GM12878 (cell line): ENCODE data around the gene ZCCHC17. TPM values are rescaled to one million over a fixed set of nuclear protein-coding genes. Genes with fewer than 3 reads are reported as not detected.

Source experiments
- ATAC-seq: fragments of 200-7000 bp; cut with Tn5 transposase; 3 replicates; pipeline ENCODE4 v1.9.1; 2020; ENCODE audit warnings: mild to moderate bottlenecking, moderate library complexity
- BruUV-seq: library from RNA; stranded (reverse); fragments of 400-500 nt; replicated peaks from 2 replicates; lab custom pipeline; 2021; lab: Mats Ljungman, UMichigan
- CTCF ChIA-PET: fragments of 300-600 bp; sonication (Branson Sonifier 250); formaldehyde crosslinking; extraction: SDS; loops from one replicate; lab custom pipeline; 2021; ENCODE audit warnings: inconsistent platforms; lab: Yijun Ruan, JAX
- POLR2A ChIA-PET: fragments of 350-600 bp; formaldehyde crosslinking; extraction: SDS; loops from one replicate; lab custom pipeline; 2021; ENCODE audit warnings: inconsistent platforms; lab: Charles Lee
- RAD21 ChIA-PET: fragments of 300-600 bp; sonication (Branson Sonifier 250); formaldehyde crosslinking; loops from one replicate; lab custom pipeline; 2023; ENCODE audit warnings: antibody characterized with exemption; ENCODE audit not compliant: unreplicated experiment; lab: Charles Lee
- SMC1A ChIA-PET: fragments of 300-600 bp; sonication (Branson Sonifier 250); formaldehyde crosslinking; loops from one replicate; lab custom pipeline; 2023; ENCODE audit not compliant: unreplicated experiment, uncharacterized antibody; lab: Charles Lee
- DNase-seq: peaks from one replicate; pipeline ENCODE4 v3.0.0-alpha.2; 2011; ENCODE audit warnings: low read depth, low spot score
- FAIRE-seq: peaks from 3 replicates; lab custom pipeline; 2011; peaks lifted over from hg19 to GRCh38; lab: Jason Lieb, UNC
- H2AFZ ChIP-seq: 2 replicates; pipeline ENCODE4 v1.6.0; 2011; ENCODE audit warnings: low read depth, low read length, control low read depth; ENCODE audit not compliant: control insufficient read depth
- H3K27ac ChIP-seq: 2 replicates; pipeline ENCODE4 v1.5.1; 2011; ENCODE audit warnings: control low read depth; ENCODE audit not compliant: control insufficient read depth, insufficient read depth
- H3K27me3 ChIP-seq, 2 experiments: replicated peaks in 1 of 2; 2 replicates each; pipeline versions ENCODE4 v1.6.0 to v1.6.1; 2011; ENCODE audit warnings: low read length in 1 of 2; ENCODE audit not compliant: control insufficient read depth in 2 of 2, insufficient read depth in 2 of 2
- H3K36me3 ChIP-seq, 2 experiments: 2 replicates each; pipeline ENCODE4 v1.5.1; 2011; ENCODE audit warnings: low read length in 1 of 2; ENCODE audit not compliant: control insufficient read depth in 2 of 2, insufficient read depth in 2 of 2
- H3K4me1 ChIP-seq: 2 replicates; pipeline ENCODE4 v1.6.1; 2011; ENCODE audit warnings: mild to moderate bottlenecking, low read length, moderate library complexity, mixed read lengths; ENCODE audit not compliant: control insufficient read depth, insufficient read depth
- H3K4me2 ChIP-seq: 2 replicates; pipeline ENCODE4 v1.6.0; 2011; ENCODE audit warnings: control low read depth; ENCODE audit not compliant: control insufficient read depth, insufficient read depth
- H3K4me3 ChIP-seq: fragments of 200-600 bp; sonication (generic); 2 replicates; pipeline ENCODE4 v1.5.1; 2016
- H3K79me2 ChIP-seq: 2 replicates; pipeline ENCODE4 v1.6.0; 2011; ENCODE audit warnings: low read length; ENCODE audit not compliant: control insufficient read depth, insufficient read depth
- H3K9ac ChIP-seq: 2 replicates; pipeline ENCODE4 v1.8.0; 2011; ENCODE audit warnings: low read length, control low read depth, mixed read lengths; ENCODE audit not compliant: control insufficient read depth, insufficient read depth
- H3K9me3 ChIP-seq: replicated peaks from 3 replicates; pipeline ENCODE4 v1.5.1; 2011; ENCODE audit warnings: mild to moderate bottlenecking, low read length; ENCODE audit not compliant: control insufficient read depth, insufficient read depth
- H4K20me1 ChIP-seq: 2 replicates; pipeline ENCODE4 v1.6.0; 2011; ENCODE audit not compliant: control insufficient read depth, insufficient read depth
- BACH1 ChIP-seq: fragments of 450-650 bp; IDR thresholded peaks from 2 replicates; pipeline ENCODE4 v1.6.1; 2017; ENCODE audit warnings: mild to moderate bottlenecking, borderline replicate concordance
- CHD2 ChIP-seq: IDR thresholded peaks from 2 replicates; pipeline ENCODE4 v1.6.1; 2011; ENCODE audit warnings: low read depth, low read length, improper control_type of control experiment, borderline replicate concordance
- ESRRA ChIP-seq: IDR thresholded peaks from 2 replicates; pipeline ENCODE4 v1.6.1; 2012; ENCODE audit warnings: mild to moderate bottlenecking, low read length, improper control_type of control experiment
- IKZF1 ChIP-seq: fragments of 450-650 bp; conservative IDR thresholded peaks from 2 replicates; pipeline ENCODE4 v1.6.1; 2017; ENCODE audit warnings: antibody characterized with exemption, mild to moderate bottlenecking
- IKZF2 ChIP-seq, 2 experiments: fragments of 450-650 bp; IDR thresholded peaks; 2 replicates each; pipeline ENCODE4 v1.6.1; 2017; ENCODE audit warnings: mild to moderate bottlenecking in 2 of 2, moderate library complexity in 2 of 2
- LARP7 ChIP-seq: fragments of 450-650 bp; IDR thresholded peaks from 2 replicates; pipeline ENCODE4 v1.6.1; 2017; ENCODE audit warnings: mild to moderate bottlenecking
- MYC ChIP-seq: IDR thresholded peaks from 2 replicates; pipeline ENCODE4 v1.6.1; 2011; ENCODE audit warnings: mild to moderate bottlenecking, low read length, moderate library complexity, inconsistent platforms; ENCODE audit not compliant: insufficient read depth, insufficient replicate concordance, insufficient read length, severe bottlenecking
- RUNX3 ChIP-seq: IDR thresholded peaks from 2 replicates; pipeline ENCODE4 v1.6.1; 2012; ENCODE audit warnings: low read length, inconsistent platforms
- SUPT20H ChIP-seq: IDR thresholded peaks from 2 replicates; pipeline ENCODE4 v1.6.1; 2011; ENCODE audit warnings: low read depth, mild to moderate bottlenecking, low read length, moderate library complexity, borderline replicate concordance; ENCODE audit not compliant: control insufficient read depth
- TAF1 ChIP-seq: IDR thresholded peaks from 2 replicates; pipeline ENCODE4 v1.6.1; 2011; ENCODE audit warnings: mild to moderate bottlenecking, low read depth, low read length, borderline replicate concordance
- ZNF384 ChIP-seq: IDR thresholded peaks from 2 replicates; pipeline ENCODE4 v1.6.1; 2012; ENCODE audit warnings: low read depth, mild to moderate bottlenecking, low read length, improper control_type of control experiment, borderline replicate concordance
- WGBS: methylation state at CpG from one replicate; pipeline ENCODE4 v1.1.6; 2016; ENCODE audit warnings: low lambda C conversion rate; ENCODE audit not compliant: insufficient replicate concordance, insufficient coverage; ENCODE audit errors: missing lambda C conversion rate; 5-methylcytosine and 5-hydroxymethylcytosine counted together
- in situ Hi-C: fragments of 300-500 bp; cut with MboI; formaldehyde crosslinking; loops from 9 replicates; pipeline ENCODE4 v1.14.3; 2018; ENCODE audit warnings: mixed read lengths
- intact Hi-C: fragments of 100-400 bp; cut with micrococcal nuclease; formaldehyde crosslinking; loops from one replicate; pipeline ENCODE4 v1.14.2; 2022; ENCODE audit not compliant: unreplicated experiment
- polyA plus RNA-seq, 11 experiments: library from polyadenylated mRNA; depleted of rRNA in 4 of 11; unstranded in 6 of 11; stranded (reverse) in 5 of 11; fragments of >200 nt; fragmentation: Nextera tagmentation in 4 of 11; fragmentation: Illumina TruSeq in 1 of 11; extraction: Ambion mirVana in 4 of 11; extraction: Trizol in 1 of 11; gene quantifications; 1 replicate in 1 of 11; 2 replicates in 10 of 11; pipeline versions ENCODE4 v1.2.1 to v1.2.3, GENCODE V29; 2011 to 2016; ENCODE audit warnings: inconsistent platforms in 2 of 11, missing spikeins in 2 of 11, low read depth in 1 of 11
- total RNA-seq, 4 experiments: library from RNA; depleted of rRNA in 3 of 4; stranded (reverse); fragments of >200 nt in 3 of 4; fragmentation: Illumina TruSeq in 1 of 4; extraction: Trizol in 1 of 4; gene quantifications; 2 replicates each; pipeline versions ENCODE4 v1.2.1 to v1.2.3, GENCODE V29; 2013 to 2021
- TF ChIP-seq, protein P1 (sequence below): fragments of 450-650 bp; formaldehyde crosslinking; IDR thresholded peaks from 2 replicates; pipeline ENCODE4 v1.4.0; 2022; ENCODE audit warnings: mild to moderate bottlenecking, moderate library complexity
- TF ChIP-seq, protein P2 (sequence below): IDR thresholded peaks from 2 replicates; pipeline ENCODE4 v1.6.1; 2011; ENCODE audit warnings: low read depth, low read length, improper control_type of control experiment, borderline replicate concordance
- TF ChIP-seq, protein P3 (sequence below): IDR thresholded peaks from 2 replicates; pipeline ENCODE4 v1.6.1; 2012; ENCODE audit warnings: low read depth, low read length, improper control_type of control experiment
- TF ChIP-seq, protein P4 (sequence below): fragments of 450-650 bp; IDR thresholded peaks from 2 replicates; pipeline ENCODE4 v1.6.1; 2018; ENCODE audit warnings: mild to moderate bottlenecking, low read depth, moderate library complexity; ENCODE audit not compliant: partially characterized antibody

ZCCHC17 gene
- total and polyA plus RNA-seq, 10 of the 15 experiments (the other 5 are each of a cell fraction or from before 2014, with no cell fraction given): 22.3 to 86.3 (median 47.0) TPM

DNA sequence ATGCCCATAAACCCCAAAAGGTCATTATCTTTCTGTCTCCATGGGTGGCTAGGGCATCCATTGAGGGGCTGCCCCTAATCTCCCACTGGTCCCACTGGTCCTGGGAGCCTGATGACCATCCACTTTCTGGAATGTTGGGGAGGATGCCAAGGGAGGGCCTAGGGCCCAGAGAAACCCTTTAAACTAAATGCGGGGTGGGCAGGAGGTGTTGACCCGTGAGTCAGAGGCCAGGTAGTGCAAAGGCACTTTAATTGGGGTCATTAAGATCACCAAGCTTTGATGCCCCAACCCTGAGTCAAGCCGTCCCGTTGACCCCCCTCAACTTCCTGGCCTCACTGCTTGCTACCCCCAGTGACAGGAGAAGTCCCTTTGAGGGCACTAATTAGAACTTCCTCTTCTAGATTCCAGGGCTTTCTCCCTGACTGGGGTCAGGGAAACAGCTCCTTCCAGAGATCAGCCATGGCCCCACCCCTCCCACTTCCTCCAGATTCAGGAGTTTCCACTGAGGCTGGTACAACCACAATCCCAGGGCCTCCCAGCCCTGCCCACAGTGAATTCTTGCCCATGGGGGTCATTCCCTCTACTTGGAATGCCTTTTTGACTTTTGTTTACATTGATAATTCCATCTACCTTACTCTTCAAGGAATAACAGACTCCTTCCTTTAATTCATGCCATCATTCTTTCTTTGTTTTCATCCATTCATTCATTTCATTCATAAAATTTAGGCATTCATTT, 100.7 kb downstream of the ZCCHC17 start:
- Histone ChIP-seq H3K4me3 (no peak overlapping the region), H3K4me1 (peaks cover 2% of the 10 kb centered on the region), H4K20me1 (no peaks in the 10 kb centered on the region), H3K27me3 (no peaks in the 10 kb centered on the region; a peak in 1 of 4 replicates), H3K27ac (no peak overlapping the region), H3K9me3 (no peaks in the 10 kb centered on the region), H3K9ac (no peak overlapping the region), H3K36me3 (no peaks in the 10 kb centered on the region), H3K4me2 (no peak overlapping the region), H3K79me2 (no peaks in the 10 kb centered on the region), H2AFZ (no peak overlapping the region)
- WGBS: 26% methylated on average over 4 of the region's 4 CpGs
- POLR2A ChIA-PET: interaction anchor here (0.5 to 1.1 kb wide), 2 partner anchors 152 to 291 kb away, joined by 5 read pairs; no protein-coding TSS in a partner anchor
- no TSS peak for BruUV-seq
- in situ Hi-C loops: no loop called here
- CTCF ChIA-PET: interaction anchor here (0.8 to 6.3 kb wide), 11 partner anchors 14 to 200 kb away, joined by 3 to 204 read pairs (median 6); partner anchors contain the start of genes FABP3, SERINC2, SNRNP40 and ZCCHC17
- SMC1A ChIA-PET: interaction anchor here (0.8 to 11.5 kb wide), 6 partner anchors 22 to 199 kb away, joined by 3 to 132 read pairs (median 4); no protein-coding TSS in a partner anchor
- intact Hi-C loops: no loop called here
- RAD21 ChIA-PET: interaction anchor here (0.8 to 5.1 kb wide), 2 partner anchors 24 to 151 kb away, joined by 4 to 99 read pairs; no protein-coding TSS in a partner anchor
- no peak for FAIRE-seq
- no peak for DNase-seq
- no peak for ATAC-seq
- TF ChIP-seq, protein P1, sequence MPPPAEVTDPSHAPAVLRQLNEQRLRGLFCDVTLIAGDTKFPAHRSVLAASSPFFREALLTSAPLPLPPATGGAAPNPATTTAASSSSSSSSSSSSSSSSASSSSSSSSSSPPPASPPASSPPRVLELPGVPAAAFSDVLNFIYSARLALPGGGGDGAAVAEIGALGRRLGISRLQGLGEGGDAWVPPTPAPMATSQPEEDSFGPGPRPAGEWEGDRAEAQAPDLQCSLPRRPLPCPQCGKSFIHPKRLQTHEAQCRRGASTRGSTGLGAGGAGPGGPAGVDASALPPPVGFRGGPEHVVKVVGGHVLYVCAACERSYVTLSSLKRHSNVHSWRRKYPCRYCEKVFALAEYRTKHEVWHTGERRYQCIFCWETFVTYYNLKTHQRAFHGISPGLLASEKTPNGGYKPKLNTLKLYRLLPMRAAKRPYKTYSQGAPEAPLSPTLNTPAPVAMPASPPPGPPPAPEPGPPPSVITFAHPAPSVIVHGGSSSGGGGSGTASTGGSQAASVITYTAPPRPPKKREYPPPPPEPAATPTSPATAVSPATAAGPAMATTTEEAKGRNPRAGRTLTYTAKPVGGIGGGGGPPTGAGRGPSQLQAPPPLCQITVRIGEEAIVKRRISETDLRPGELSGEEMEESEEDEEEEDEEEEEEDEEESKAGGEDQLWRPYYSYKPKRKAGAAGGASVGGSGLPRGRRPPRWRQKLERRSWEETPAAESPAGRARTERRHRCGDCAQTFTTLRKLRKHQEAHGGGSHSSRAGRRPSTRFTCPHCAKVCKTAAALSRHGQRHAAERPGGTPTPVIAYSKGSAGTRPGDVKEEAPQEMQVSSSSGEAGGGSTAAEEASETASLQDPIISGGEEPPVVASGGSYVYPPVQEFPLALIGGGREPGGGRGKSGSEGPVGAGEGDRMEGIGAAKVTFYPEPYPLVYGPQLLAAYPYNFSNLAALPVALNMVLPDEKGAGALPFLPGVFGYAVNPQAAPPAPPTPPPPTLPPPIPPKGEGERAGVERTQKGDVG (CRISPR knock-in tag): no peak
- TF ChIP-seq CHD2 (no peak), SUPT20H (no peak), ZNF384 (no peak), MYC (no peak), ESRRA (no peak), IKZF1 (no peak), BACH1 (no peak), LARP7 (no peak), TAF1 (no peak), IKZF2 (IDR thresholded peaks at IDR 0.05) (no peak), RUNX3 (no peak)
- TF ChIP-seq, protein P2, sequence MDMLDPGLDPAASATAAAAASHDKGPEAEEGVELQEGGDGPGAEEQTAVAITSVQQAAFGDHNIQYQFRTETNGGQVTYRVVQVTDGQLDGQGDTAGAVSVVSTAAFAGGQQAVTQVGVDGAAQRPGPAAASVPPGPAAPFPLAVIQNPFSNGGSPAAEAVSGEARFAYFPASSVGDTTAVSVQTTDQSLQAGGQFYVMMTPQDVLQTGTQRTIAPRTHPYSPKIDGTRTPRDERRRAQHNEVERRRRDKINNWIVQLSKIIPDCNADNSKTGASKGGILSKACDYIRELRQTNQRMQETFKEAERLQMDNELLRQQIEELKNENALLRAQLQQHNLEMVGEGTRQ: no peak
- TF ChIP-seq, protein P3, sequence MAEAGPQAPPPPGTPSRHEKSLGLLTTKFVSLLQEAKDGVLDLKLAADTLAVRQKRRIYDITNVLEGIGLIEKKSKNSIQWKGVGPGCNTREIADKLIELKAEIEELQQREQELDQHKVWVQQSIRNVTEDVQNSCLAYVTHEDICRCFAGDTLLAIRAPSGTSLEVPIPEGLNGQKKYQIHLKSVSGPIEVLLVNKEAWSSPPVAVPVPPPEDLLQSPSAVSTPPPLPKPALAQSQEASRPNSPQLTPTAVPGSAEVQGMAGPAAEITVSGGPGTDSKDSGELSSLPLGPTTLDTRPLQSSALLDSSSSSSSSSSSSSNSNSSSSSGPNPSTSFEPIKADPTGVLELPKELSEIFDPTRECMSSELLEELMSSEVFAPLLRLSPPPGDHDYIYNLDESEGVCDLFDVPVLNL: no peak
- TF ChIP-seq, protein P4, sequence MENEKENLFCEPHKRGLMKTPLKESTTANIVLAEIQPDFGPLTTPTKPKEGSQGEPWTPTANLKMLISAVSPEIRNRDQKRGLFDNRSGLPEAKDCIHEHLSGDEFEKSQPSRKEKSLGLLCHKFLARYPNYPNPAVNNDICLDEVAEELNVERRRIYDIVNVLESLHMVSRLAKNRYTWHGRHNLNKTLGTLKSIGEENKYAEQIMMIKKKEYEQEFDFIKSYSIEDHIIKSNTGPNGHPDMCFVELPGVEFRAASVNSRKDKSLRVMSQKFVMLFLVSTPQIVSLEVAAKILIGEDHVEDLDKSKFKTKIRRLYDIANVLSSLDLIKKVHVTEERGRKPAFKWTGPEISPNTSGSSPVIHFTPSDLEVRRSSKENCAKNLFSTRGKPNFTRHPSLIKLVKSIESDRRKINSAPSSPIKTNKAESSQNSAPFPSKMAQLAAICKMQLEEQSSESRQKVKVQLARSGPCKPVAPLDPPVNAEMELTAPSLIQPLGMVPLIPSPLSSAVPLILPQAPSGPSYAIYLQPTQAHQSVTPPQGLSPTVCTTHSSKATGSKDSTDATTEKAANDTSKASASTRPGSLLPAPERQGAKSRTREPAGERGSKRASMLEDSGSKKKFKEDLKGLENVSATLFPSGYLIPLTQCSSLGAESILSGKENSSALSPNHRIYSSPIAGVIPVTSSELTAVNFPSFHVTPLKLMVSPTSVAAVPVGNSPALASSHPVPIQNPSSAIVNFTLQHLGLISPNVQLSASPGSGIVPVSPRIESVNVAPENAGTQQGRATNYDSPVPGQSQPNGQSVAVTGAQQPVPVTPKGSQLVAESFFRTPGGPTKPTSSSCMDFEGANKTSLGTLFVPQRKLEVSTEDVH: no peak
